C4-2B (cell line): ENCODE data around the gene EMC9.

Experiments used
- ZFX ChIP-seq: fragments of 450-650 bp; IDR thresholded peaks from 2 replicates; pipeline ENCODE4 v1.6.1; 2017
- TF ChIP-seq, protein P1 (sequence below): fragments of 450-650 bp; conservative IDR thresholded peaks from 2 replicates; pipeline ENCODE4 v1.5.1; 2017; ENCODE audit warnings: mild to moderate bottlenecking

DNA sequence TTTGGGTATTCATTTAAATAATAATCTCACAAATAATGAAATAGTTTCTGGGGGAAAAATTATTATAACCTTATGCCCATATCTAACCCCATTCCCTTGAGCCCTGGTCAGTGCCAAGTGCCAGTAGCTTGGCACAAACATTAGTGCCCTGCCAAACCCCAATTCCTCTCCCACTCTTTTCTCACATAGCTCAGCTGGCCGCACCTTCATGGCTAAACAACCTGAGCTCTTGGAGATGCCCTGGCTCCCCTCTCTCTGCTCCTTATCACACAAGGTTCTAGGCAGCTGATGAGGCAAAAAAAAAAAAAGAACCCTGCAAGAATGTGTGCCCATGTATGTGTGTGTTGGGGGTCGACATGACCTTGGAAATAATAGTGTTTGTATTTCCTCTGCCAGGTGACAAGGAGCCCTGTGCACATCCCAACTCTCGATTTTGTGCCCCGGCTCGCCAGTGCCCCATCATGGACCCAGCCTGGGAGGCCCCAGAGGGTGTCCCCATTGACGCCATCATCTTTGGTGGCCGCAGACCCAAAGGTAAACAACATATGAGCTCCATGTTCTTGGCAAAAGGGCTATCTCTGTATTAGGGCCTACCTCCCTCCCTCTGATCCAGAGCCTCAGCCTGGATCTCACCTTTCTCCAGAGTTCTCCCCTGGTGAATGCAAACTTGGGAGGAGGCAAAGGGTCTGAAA, 38.9 kb downstream of the EMC9 start:
- TF ChIP-seq, protein P1, sequence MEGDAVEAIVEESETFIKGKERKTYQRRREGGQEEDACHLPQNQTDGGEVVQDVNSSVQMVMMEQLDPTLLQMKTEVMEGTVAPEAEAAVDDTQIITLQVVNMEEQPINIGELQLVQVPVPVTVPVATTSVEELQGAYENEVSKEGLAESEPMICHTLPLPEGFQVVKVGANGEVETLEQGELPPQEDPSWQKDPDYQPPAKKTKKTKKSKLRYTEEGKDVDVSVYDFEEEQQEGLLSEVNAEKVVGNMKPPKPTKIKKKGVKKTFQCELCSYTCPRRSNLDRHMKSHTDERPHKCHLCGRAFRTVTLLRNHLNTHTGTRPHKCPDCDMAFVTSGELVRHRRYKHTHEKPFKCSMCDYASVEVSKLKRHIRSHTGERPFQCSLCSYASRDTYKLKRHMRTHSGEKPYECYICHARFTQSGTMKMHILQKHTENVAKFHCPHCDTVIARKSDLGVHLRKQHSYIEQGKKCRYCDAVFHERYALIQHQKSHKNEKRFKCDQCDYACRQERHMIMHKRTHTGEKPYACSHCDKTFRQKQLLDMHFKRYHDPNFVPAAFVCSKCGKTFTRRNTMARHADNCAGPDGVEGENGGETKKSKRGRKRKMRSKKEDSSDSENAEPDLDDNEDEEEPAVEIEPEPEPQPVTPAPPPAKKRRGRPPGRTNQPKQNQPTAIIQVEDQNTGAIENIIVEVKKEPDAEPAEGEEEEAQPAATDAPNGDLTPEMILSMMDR: no peak
- no peak for TF ChIP-seq ZFX
